HCT116 (cell line): ENCODE measurements around the gene MAPK6. TPM values are rescaled to one million over a fixed set of nuclear protein-coding genes. Genes with fewer than 3 reads are reported as not detected.

ENCODE experiments used
- ATAC-seq: fragments of 200-7000 bp; cut with Tn5 transposase; 2 replicates; pipeline ENCODE4 v1.9.1; 2020; ENCODE audit warnings: mild to moderate bottlenecking, moderate library complexity
- BruUV-seq: library from RNA; stranded (reverse); fragments of 400-500 nt; replicated peaks from 2 replicates; lab custom pipeline; 2021; lab: Mats Ljungman, UMichigan
- CTCF ChIA-PET: fragments of 300-600 bp; sonication (Branson Sonifier 250); formaldehyde crosslinking; loops from one replicate; lab custom pipeline; 2021; ENCODE audit warnings: antibody characterized with exemption; lab: Charles Lee
- POLR2A ChIA-PET: fragments of 300-600, 350-600 bp; sonication (Branson Sonifier 250); formaldehyde crosslinking; loops from one replicate; lab custom pipeline; 2021; ENCODE audit warnings: antibody characterized with exemption; lab: Charles Lee
- RAD21 ChIA-PET, 2 experiments: fragments of 300-600 bp; sonication (Branson Sonifier 250); formaldehyde crosslinking; loops; one replicate each; lab custom pipeline; 2023; ENCODE audit warnings: low total read pairs in 2 of 2; ENCODE audit not compliant: uncharacterized antibody in 2 of 2, unreplicated experiment in 2 of 2, low non-redundant PET in 1 of 2; lab: Charles Lee
- DNase-seq: peaks from one replicate; pipeline ENCODE4 v3.0.0-alpha.2; 2010; ENCODE audit warnings: low read depth, low spot score
- H2AFZ ChIP-seq: fragments of 200-600 bp; shearing (Covaris generic), sonication (generic); 2 replicates; pipeline ENCODE4 v1.6.1; 2017; ENCODE audit warnings: low read depth, mixed run types, mixed read lengths, antibody characterized with exemption, low read length; ENCODE audit not compliant: poor library complexity, severe bottlenecking
- H3K27ac ChIP-seq: 2 replicates; pipeline ENCODE4 v1.5.1; 2012; ENCODE audit warnings: low read depth, low read length
- H3K27me3 ChIP-seq: fragments of 200-600 bp; sonication (generic); 2 replicates; pipeline ENCODE4 v1.6.1; 2016; ENCODE audit warnings: mixed run types, low read length, mixed read lengths; ENCODE audit not compliant: insufficient read depth
- H3K36me3 ChIP-seq, 2 experiments: fragments of 200-500 bp in 1 of 2; fragments of 200-600 bp in 1 of 2; sonication (Bioruptor generic) in 1 of 2; sonication (generic) in 1 of 2; 2 replicates each; pipeline versions ENCODE4 v1.5.1 to v1.6.1; 2014 to 2016; ENCODE audit warnings: low read length in 2 of 2, inconsistent platforms in 1 of 2, mixed read lengths in 1 of 2, mixed run types in 1 of 2; ENCODE audit not compliant: insufficient read depth in 2 of 2, control insufficient read depth in 1 of 2
- H3K4me1 ChIP-seq, 2 experiments: fragments of 200-600 bp in 1 of 2; sonication (generic) in 1 of 2; 2 replicates each; pipeline versions ENCODE4 v1.5.1 to v1.6.1; 2012 to 2017; ENCODE audit warnings: low read length in 2 of 2, inconsistent platforms in 1 of 2, mild to moderate bottlenecking in 1 of 2, mixed read lengths in 1 of 2, mixed run types in 1 of 2, moderate library complexity in 1 of 2; ENCODE audit not compliant: insufficient read depth in 2 of 2, control insufficient read depth in 1 of 2
- H3K4me2 ChIP-seq: fragments of 200-600 bp; sonication (generic); 2 replicates; pipeline ENCODE4 v1.6.1; 2017; ENCODE audit warnings: mixed run types, low read length, mixed read lengths
- H3K4me3 ChIP-seq, 2 experiments: fragments of 200-600 bp in 1 of 2; sonication (generic) in 1 of 2; replicated peaks in 1 of 2; 2 replicates each; pipeline ENCODE4 v1.5.1; 2011 to 2016; ENCODE audit warnings: low read length in 2 of 2, control low read depth in 1 of 2, low read depth in 1 of 2, mild to moderate bottlenecking in 1 of 2, mixed read lengths in 1 of 2, mixed run types in 1 of 2
- H3K79me2 ChIP-seq: fragments of 200-600 bp; sonication (generic); 2 replicates; pipeline ENCODE4 v1.6.1; 2017; ENCODE audit warnings: mild to moderate bottlenecking, mixed run types, low read length, moderate library complexity, mixed read lengths; ENCODE audit not compliant: insufficient read depth
- H3K9ac ChIP-seq: fragments of 200-600 bp; sonication (generic); 2 replicates; pipeline ENCODE4 v1.6.1; 2016; ENCODE audit warnings: low read length, mixed read lengths
- H3K9me2 ChIP-seq: fragments of 200-600 bp; sonication (generic), shearing (Covaris generic); 2 replicates; pipeline ENCODE4 v1.6.1; 2017; ENCODE audit warnings: mixed run types, mild to moderate bottlenecking, moderate library complexity; ENCODE audit not compliant: insufficient read depth
- H3K9me3 ChIP-seq, 2 experiments: fragments of 200-500 bp in 1 of 2; fragments of 200-600 bp in 1 of 2; sonication (Bioruptor generic) in 1 of 2; sonication (generic) in 1 of 2; 2 replicates each; pipeline ENCODE4 v1.6.1; 2014 to 2017; ENCODE audit warnings: low read length in 2 of 2, mixed read lengths in 2 of 2, inconsistent platforms in 1 of 2, low read depth in 1 of 2, mild to moderate bottlenecking in 1 of 2, mixed run types in 1 of 2, moderate library complexity in 1 of 2; ENCODE audit not compliant: control insufficient read depth in 1 of 2, insufficient read depth in 1 of 2
- H4K20me1 ChIP-seq: fragments of 200-600 bp; sonication (generic), shearing (Covaris generic); 2 replicates; pipeline ENCODE4 v1.6.1; 2017; ENCODE audit warnings: mixed run types, mild to moderate bottlenecking, moderate library complexity; ENCODE audit not compliant: insufficient read depth
- ATF3 ChIP-seq: IDR thresholded peaks from 2 replicates; pipeline ENCODE4 v1.6.1; 2012
- CBX3 ChIP-seq: IDR thresholded peaks from 2 replicates; pipeline ENCODE4 v1.6.1; 2012; ENCODE audit warnings: low read depth
- CTCF ChIP-seq, 3 experiments: fragments of 200-600 bp in 1 of 3; sonication (generic) in 1 of 3; IDR thresholded peaks in 2 of 3; conservative IDR thresholded peaks in 1 of 3; 2 replicates each; pipeline ENCODE4 v1.5.1; 2012 to 2017; ENCODE audit warnings: low read depth in 2 of 3, low read length in 2 of 3, antibody characterized with exemption in 1 of 3, borderline replicate concordance in 1 of 3, control low read depth in 1 of 3, mild to moderate bottlenecking in 1 of 3, mixed read lengths in 1 of 3, mixed run types in 1 of 3, moderate library complexity in 1 of 3; ENCODE audit not compliant: insufficient read depth in 1 of 3
- EZH2 ChIP-seq: fragments of 200-600 bp; sonication (generic); IDR thresholded peaks from 2 replicates; pipeline ENCODE4 v1.6.1; 2017; ENCODE audit warnings: antibody characterized with exemption, mixed run types
- EZH2phosphoT487 ChIP-seq: fragments of 200-600 bp; IDR thresholded peaks from 2 replicates; pipeline ENCODE4 v1.6.1; 2018; ENCODE audit warnings: antibody characterized with exemption, borderline replicate concordance
- REST ChIP-seq: IDR thresholded peaks from 2 replicates; pipeline ENCODE4 v1.6.1; 2012; ENCODE audit warnings: low read depth
- SIN3A ChIP-seq: IDR thresholded peaks from 2 replicates; pipeline ENCODE4 v1.6.1; 2012; ENCODE audit warnings: low read depth
- TCF7L2 ChIP-seq: IDR thresholded peaks from 2 replicates; pipeline ENCODE4 v1.7.0; 2011; ENCODE audit warnings: borderline replicate concordance, inconsistent platforms; ENCODE audit not compliant: insufficient read depth, insufficient read length; ENCODE audit errors: extremely low read depth
- ZFX ChIP-seq: fragments of 450-650 bp; IDR thresholded peaks from 2 replicates; pipeline ENCODE4 v1.6.1; 2017
- ZNF274 ChIP-seq: fragments of 200-500 bp; sonication (Bioruptor generic); IDR thresholded peaks from 2 replicates; pipeline ENCODE4 v1.6.1; 2014; ENCODE audit warnings: mild to moderate bottlenecking, low read depth, low read length, inconsistent platforms
- intact Hi-C: fragments of 100-400 bp; cut with micrococcal nuclease; formaldehyde crosslinking; loops from 2 replicates; pipeline ENCODE4 v1.10.0; 2022
- total RNA-seq: library from RNA; stranded (reverse); gene quantifications from one replicate; pipeline ENCODE4 v1.2.1, GENCODE V29; 2021; ENCODE audit not compliant: unreplicated experiment

The MAPK6 gene
- total RNA-seq, 1 experiment from 2014 or later = 57.4 TPM

GRCh38 chr15:52080706-52081392 lies 61.8 kb downstream of the MAPK6 start:
- intact Hi-C loops = no loop called here
- H3K27ac ChIP-seq = no peak overlapping the region
- POLR2A ChIA-PET = interaction anchor here (1.0 kb wide), 1 partner anchor 109 kb away, joined by 3 read pairs; the partner anchor contains the start of gene LEO1
- H4K20me1 ChIP-seq = no peaks in the 10 kb centered on the region
- RAD21 ChIA-PET = interaction anchor here in 1 of 2 experiments (1.1 kb wide), 1 partner anchor 60 kb away, joined by 3 read pairs; no protein-coding TSS in a partner anchor
- no peak overlapping the region for H3K4me2 ChIP-seq
- TF ChIP-seq ZFX = no peak
- H3K79me2 ChIP-seq = no peaks in the 10 kb centered on the region
- BruUV-seq = no TSS peak
- H3K9me3 ChIP-seq = no peaks in the 10 kb centered on the region
- H3K4me3 ChIP-seq = no peak overlapping the region
- ATAC-seq = no peak
- peaks cover 0 to 13% of the 10 kb centered on the region in 2 experiments; a peak in 3 of 4 replicates for H3K4me1 ChIP-seq
- H2AFZ ChIP-seq = no peak overlapping the region
- H3K9me2 ChIP-seq = no peaks in the 10 kb centered on the region
- DNase-seq = no peak
- no peaks in the 10 kb centered on the region for H3K27me3 ChIP-seq
- CTCF ChIA-PET = no interaction called here
- H3K9ac ChIP-seq = no peak overlapping the region
- no peaks in the 10 kb centered on the region for H3K36me3 ChIP-seq

- Histone ChIP-seq H3K79me2 (no peaks in the 10 kb centered on the region), H3K36me3 (no peaks in the 10 kb centered on the region), H4K20me1 (no peaks in the 10 kb centered on the region), H3K9me2 (no peaks in the 10 kb centered on the region), H3K27me3 (no peaks in the 10 kb centered on the region), H3K4me1 (peaks cover 0 to under 1% of the 10 kb centered on the region in 2 experiments; a peak in 2 of 4 replicates), H3K9ac (no peak overlapping the region), H3K27ac (no peak overlapping the region), H3K4me2 (no peak overlapping the region), H3K9me3 (peaks cover 6 to 8% of the 10 kb centered on the region in 2 experiments; a peak in 3 of 4 replicates), H3K4me3 (no peak overlapping the region), H2AFZ (no peak overlapping the region)
- ATAC-seq (no peak), DNase-seq (no peak)
- BruUV-seq = no TSS peak
- intact Hi-C loops = no loop called here
- ChIA-PET RAD21 (no interaction called here), POLR2A (no interaction called here), CTCF (no interaction called here)
- no peak for TF ChIP-seq CBX3
- TF ChIP-seq EZH2phosphoT487 = no peak
- no peak for TF ChIP-seq REST
- TF ChIP-seq CTCF (IDR thresholded peaks at IDR 0.05 in 2 of 3, conservative IDR thresholded peaks at IDR 0.05 in 1 of 3; ENCODE audit: borderline replicate concordance in 1 of 3, insufficient read depth in 1 of 3, low read depth in 2 of 3, low read length in 2 of 3) = no peak
- TF ChIP-seq ATF3 = no peak
- no peak for TF ChIP-seq TCF7L2
- TF ChIP-seq ZNF274 = no peak
- TF ChIP-seq EZH2 = no peak
- no peak for TF ChIP-seq SIN3A
Measured at GRCh38 chr15:52082197-52083036, 63.4 kb downstream of the MAPK6 start.
